GM12873 (cell line): ENCODE results near the gene FCHSD2.

Experiments
- TF ChIP-seq, protein P1 (sequence below): IDR thresholded peaks from 2 replicates; pipeline ENCODE4 v1.5.1; 2012; ENCODE audit warnings: low read depth, mild to moderate bottlenecking, moderate library complexity, low read length, control low read depth; ENCODE audit not compliant: insufficient read depth; ENCODE audit errors: missing control alignments

Gene FCHSD2

DNA sequence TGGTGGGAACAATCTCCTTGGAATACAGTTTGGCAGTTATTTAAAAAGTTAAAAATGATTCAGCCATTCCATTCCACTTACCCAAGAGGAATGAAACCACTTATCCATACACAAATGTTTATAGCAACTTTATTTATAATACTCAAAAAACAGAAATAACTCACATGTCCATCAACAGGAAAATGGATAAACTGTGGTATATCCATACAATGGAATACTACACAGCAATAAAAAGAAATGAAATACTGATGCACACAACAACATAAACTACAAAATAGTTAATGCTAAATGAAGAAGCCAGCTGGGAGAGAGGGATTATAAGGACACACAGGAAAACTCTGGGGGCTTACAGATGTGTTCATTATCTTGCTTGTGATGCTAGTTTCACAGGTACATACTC, 64.7 kb downstream of the FCHSD2 start:
- TF ChIP-seq, protein P1, sequence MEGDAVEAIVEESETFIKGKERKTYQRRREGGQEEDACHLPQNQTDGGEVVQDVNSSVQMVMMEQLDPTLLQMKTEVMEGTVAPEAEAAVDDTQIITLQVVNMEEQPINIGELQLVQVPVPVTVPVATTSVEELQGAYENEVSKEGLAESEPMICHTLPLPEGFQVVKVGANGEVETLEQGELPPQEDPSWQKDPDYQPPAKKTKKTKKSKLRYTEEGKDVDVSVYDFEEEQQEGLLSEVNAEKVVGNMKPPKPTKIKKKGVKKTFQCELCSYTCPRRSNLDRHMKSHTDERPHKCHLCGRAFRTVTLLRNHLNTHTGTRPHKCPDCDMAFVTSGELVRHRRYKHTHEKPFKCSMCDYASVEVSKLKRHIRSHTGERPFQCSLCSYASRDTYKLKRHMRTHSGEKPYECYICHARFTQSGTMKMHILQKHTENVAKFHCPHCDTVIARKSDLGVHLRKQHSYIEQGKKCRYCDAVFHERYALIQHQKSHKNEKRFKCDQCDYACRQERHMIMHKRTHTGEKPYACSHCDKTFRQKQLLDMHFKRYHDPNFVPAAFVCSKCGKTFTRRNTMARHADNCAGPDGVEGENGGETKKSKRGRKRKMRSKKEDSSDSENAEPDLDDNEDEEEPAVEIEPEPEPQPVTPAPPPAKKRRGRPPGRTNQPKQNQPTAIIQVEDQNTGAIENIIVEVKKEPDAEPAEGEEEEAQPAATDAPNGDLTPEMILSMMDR, result no peak

DNA sequence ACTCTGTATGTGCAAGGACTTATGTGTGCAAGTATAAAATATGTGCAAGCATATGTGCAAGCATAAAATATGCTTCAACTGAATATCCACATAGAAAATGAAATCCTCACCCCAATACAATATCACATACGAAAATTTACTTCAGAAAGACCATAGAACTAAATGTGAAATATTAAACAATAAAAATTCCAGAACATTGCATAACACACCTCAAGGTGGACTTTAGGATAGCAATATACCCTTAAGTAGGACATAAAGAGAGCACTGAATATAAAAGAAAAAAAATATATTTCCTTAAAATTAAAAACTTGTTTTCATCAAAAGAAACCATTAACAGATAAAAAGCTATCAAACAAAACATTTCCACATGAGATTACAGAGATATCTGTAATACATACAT, 67.8 kb downstream of the FCHSD2 start:
- TF ChIP-seq, protein P1, result no peak

DNA sequence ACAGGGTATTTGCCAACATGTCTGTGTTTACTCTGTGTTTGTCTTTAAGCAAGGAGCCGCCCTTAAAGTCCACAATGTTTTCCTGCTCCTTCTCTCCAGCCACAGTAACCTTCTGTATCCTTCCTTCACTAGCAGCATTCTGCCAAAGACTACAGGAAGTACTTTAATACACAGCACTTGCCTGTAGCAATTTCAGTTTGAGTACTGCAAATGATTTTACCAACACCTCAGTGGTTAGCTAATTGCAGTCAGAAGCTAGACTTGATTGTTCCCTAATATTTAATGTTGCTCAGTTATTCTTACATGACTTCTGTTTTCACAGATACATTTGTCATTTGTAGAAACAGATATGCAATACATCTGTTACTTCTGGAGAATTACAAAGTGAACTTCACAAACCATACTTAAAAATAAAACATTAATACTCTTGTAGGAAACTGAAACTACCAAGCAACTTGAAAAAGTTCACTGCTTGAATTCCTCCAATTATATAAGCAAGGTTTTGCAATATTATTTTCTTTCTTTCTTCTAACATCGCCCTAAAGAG, 69.1 kb downstream of the FCHSD2 start:
- TF ChIP-seq, protein P1, result no peak

DNA sequence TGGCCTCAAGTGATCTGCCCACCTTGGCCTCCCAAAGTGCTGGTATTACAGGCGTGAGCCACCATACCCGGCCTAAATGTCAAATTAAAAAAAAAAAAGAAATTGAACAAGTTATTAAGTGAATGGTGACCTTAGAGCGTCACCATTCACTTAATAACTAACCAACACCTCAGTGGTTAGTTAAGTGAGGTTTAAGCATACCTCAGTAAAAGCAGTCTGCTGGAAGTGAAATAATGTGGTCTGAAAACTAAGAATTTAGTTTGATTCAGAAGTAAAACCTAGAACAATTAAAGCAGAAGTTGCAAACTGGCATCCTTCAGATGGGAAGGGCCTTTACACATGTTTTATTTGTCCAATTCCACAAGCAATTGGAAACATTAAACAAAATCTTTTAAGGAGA, 71.5 kb downstream of the FCHSD2 start:
- TF ChIP-seq, protein P1, result no peak

DNA sequence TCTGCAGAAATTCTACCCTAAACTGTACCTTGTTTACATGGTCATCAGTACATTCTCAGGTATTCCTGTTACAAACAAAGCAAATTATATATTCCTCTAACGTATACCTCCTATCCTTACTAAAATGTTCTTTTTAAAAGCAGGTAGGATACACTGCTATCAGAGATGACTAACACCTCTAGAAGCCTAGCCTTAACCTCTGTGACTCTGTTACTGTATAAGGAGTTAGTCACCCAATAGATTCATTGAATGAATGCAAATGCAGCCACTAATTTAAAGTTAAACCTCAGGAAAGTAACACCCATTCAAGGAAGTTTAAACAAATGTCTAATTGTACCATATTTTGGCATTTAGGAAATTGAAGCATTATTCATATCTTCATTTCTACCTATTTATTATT, 82.2 kb downstream of the FCHSD2 start:
- TF ChIP-seq, protein P1, result no peak

DNA sequence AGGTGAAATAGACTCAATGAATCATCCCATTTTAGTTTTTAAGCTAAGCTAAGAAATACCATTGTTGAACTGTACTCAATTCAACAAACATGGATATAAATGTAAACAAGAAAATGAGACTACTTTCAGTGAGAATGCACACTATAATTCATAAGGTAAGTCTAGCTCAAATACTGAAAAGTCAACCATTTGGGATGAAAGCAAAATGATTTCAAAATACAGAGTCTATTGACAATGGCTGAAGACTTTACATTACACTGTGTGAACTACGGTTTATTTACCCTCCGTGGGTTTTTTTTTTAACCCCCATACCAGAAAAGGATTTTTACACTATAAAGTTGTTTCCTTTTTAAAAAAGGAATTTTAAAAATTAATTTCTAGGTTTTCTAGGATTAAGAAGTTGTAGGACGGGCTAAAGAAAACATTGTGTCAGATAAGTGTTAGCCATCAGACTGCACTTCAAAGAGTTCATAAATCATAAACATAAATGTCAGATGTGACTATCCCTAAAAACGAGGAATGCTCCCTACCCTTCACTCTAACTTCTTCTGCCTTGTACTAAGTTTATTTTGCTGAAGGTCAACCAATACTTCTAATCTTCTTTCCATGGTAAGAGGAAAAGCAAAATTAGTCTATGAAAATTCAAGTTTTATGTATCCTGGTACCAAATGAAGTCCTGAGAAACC, 83.0 kb downstream of the FCHSD2 start:
- TF ChIP-seq, protein P1, result no peak

DNA sequence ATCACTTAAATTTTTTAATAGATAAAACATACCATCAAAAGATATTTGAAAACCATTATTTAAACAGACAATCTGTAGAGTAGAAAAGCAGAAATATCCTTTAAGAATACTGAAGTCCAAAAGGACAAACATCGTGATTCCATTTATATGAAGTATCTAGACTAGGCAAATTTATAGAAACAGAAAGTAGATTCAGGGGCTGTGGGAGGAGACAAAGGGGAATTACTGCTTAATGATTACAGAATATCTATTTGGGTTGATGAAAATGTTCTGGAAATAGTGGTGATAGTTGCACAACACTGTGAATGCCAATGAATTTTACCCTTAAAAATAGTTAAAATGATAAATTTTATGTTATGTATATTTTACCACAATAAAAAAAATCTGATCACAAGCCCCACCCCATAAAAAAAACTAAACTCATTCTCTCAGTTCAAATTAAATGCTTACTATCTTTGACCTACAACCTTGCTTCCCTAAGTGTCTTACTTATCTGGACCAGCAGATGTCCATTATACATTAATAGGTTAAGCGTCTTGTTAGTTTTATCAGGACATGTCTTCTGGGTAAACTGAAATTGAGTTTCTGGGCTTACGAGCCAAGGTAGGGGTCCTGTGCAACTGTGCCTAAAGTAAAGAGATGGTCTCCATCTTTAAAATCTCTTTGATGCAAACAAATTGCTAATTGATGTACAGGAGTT, 86.3 kb downstream of the FCHSD2 start:
- TF ChIP-seq, protein P1, result no peak
